ENCODE data around the gene ADAMTS10. TPM values are rescaled to one million over a fixed set of nuclear protein-coding genes. Genes with fewer than 3 reads are reported as not detected.

The ADAMTS10 gene
- total and polyA plus RNA-seq, 2 of the 13 experiments (the other 11 are each of a cell fraction or from before 2014, with no cell fraction given), result 0.49 to 1.7 TPM

DNA sequence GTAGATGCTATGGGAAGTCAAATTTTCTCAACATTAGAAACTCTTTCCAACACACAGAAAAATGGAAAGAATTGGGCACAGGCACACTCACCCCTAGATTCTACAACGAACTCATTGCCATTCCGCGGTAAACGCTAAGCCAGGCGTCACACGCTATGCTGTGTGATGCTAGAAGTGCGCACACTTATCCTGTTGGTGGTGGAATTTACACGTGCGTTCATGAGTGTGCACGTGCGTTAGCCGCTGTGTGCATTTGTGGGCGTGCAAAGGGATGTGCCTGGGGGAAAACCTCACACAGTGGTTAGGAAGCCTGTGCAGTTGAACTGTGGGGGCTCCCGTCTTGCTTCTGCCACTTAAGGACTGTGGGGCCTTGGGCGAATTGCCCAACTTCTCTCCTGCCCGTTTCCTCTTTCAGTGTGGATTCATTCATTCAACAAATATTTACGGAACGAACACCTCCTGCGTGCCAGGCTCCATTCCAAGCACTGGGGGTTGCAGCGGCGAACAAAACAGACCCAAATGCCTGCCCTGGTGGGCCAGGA is 27.6 kb upstream of the ADAMTS10 start (continued):
- TF ChIP-seq, protein P1, sequence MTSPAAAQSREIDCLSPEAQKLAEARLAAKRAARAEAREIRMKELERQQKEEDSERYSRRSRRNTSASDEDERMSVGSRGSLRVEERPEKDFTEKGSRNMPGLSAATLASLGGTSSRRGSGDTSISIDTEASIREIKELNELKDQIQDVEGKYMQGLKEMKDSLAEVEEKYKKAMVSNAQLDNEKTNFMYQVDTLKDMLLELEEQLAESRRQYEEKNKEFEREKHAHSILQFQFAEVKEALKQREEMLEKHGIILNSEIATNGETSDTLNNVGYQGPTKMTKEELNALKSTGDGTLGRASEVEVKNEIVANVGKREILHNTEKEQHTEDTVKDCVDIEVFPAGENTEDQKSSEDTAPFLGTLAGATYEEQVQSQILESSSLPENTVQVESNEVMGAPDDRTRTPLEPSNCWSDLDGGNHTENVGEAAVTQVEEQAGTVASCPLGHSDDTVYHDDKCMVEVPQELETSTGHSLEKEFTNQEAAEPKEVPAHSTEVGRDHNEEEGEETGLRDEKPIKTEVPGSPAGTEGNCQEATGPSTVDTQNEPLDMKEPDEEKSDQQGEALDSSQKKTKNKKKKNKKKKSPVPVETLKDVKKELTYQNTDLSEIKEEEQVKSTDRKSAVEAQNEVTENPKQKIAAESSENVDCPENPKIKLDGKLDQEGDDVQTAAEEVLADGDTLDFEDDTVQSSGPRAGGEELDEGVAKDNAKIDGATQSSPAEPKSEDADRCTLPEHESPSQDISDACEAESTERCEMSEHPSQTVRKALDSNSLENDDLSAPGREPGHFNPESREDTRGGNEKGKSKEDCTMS (CRISPR knock-in tag; conservative IDR thresholded peaks at IDR 0.05), result no peak
- TF ChIP-seq ZFP90 (CRISPR knock-in tag; IDR thresholded peaks at IDR 0.05; ENCODE audit: borderline replicate concordance), result no peak
- TF ChIP-seq, protein P2, sequence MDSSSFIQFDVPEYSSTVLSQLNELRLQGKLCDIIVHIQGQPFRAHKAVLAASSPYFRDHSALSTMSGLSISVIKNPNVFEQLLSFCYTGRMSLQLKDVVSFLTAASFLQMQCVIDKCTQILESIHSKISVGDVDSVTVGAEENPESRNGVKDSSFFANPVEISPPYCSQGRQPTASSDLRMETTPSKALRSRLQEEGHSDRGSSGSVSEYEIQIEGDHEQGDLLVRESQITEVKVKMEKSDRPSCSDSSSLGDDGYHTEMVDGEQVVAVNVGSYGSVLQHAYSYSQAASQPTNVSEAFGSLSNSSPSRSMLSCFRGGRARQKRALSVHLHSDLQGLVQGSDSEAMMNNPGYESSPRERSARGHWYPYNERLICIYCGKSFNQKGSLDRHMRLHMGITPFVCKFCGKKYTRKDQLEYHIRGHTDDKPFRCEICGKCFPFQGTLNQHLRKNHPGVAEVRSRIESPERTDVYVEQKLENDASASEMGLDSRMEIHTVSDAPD (CRISPR knock-in tag; IDR thresholded peaks at IDR 0.05), result no peak
- no peak for TF ChIP-seq ZNF34 (CRISPR knock-in tag; IDR thresholded peaks at IDR 0.05; ENCODE audit: borderline replicate concordance)
- TF ChIP-seq MYNN (CRISPR knock-in tag; IDR thresholded peaks at IDR 0.05; ENCODE audit: low read depth), result no peak
- no peak for TF ChIP-seq ATF1 (CRISPR knock-in tag; IDR thresholded peaks at IDR 0.05)
- no peak for TF ChIP-seq ONECUT2 (CRISPR knock-in tag; IDR thresholded peaks at IDR 0.05)
- TF ChIP-seq, protein P3, sequence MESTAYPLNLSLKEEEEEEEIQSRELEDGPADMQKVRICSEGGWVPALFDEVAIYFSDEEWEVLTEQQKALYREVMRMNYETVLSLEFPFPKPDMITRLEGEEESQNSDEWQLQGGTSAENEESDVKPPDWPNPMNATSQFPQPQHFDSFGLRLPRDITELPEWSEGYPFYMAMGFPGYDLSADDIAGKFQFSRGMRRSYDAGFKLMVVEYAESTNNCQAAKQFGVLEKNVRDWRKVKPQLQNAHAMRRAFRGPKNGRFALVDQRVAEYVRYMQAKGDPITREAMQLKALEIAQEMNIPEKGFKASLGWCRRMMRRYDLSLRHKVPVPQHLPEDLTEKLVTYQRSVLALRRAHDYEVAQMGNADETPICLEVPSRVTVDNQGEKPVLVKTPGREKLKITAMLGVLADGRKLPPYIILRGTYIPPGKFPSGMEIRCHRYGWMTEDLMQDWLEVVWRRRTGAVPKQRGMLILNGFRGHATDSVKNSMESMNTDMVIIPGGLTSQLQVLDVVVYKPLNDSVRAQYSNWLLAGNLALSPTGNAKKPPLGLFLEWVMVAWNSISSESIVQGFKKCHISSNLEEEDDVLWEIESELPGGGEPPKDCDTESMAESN (CRISPR knock-in tag; conservative IDR thresholded peaks at IDR 0.05), result 0 out of 2 replicates have a peak, but pooled peaks have one; percentile 9
- TF ChIP-seq SP140L (CRISPR knock-in tag; IDR thresholded peaks at IDR 0.05; ENCODE audit: borderline replicate concordance), result no peak
- TF ChIP-seq PHF5A (CRISPR knock-in tag; IDR thresholded peaks at IDR 0.05; ENCODE audit: low read depth, unreplicated experiment), result no peak
- no peak for TF ChIP-seq ZNF343 (CRISPR knock-in tag; IDR thresholded peaks at IDR 0.05)
- no peak for TF ChIP-seq HDAC6 (IDR thresholded peaks at IDR 0.05; ENCODE audit: low read depth, low read length)
- TF ChIP-seq RBM39 (IDR thresholded peaks at IDR 0.05; ENCODE audit: low read depth, low read length, poor library complexity, severe bottlenecking), result no peak
- no peak for TF ChIP-seq NFE2L1 (CRISPR knock-in tag; IDR thresholded peaks at IDR 0.05; ENCODE audit: borderline replicate concordance)
- TF ChIP-seq ZKSCAN1 (IDR thresholded peaks at IDR 0.05; ENCODE audit: low read length), result no peak
- no peak for TF ChIP-seq ZNF451 (CRISPR knock-in tag; IDR thresholded peaks at IDR 0.05)
- TF ChIP-seq PHF21A (CRISPR knock-in tag; IDR thresholded peaks at IDR 0.05), result peak; percentile 39; the same call in 1 of the 2 replicates
- TF ChIP-seq, protein P4, sequence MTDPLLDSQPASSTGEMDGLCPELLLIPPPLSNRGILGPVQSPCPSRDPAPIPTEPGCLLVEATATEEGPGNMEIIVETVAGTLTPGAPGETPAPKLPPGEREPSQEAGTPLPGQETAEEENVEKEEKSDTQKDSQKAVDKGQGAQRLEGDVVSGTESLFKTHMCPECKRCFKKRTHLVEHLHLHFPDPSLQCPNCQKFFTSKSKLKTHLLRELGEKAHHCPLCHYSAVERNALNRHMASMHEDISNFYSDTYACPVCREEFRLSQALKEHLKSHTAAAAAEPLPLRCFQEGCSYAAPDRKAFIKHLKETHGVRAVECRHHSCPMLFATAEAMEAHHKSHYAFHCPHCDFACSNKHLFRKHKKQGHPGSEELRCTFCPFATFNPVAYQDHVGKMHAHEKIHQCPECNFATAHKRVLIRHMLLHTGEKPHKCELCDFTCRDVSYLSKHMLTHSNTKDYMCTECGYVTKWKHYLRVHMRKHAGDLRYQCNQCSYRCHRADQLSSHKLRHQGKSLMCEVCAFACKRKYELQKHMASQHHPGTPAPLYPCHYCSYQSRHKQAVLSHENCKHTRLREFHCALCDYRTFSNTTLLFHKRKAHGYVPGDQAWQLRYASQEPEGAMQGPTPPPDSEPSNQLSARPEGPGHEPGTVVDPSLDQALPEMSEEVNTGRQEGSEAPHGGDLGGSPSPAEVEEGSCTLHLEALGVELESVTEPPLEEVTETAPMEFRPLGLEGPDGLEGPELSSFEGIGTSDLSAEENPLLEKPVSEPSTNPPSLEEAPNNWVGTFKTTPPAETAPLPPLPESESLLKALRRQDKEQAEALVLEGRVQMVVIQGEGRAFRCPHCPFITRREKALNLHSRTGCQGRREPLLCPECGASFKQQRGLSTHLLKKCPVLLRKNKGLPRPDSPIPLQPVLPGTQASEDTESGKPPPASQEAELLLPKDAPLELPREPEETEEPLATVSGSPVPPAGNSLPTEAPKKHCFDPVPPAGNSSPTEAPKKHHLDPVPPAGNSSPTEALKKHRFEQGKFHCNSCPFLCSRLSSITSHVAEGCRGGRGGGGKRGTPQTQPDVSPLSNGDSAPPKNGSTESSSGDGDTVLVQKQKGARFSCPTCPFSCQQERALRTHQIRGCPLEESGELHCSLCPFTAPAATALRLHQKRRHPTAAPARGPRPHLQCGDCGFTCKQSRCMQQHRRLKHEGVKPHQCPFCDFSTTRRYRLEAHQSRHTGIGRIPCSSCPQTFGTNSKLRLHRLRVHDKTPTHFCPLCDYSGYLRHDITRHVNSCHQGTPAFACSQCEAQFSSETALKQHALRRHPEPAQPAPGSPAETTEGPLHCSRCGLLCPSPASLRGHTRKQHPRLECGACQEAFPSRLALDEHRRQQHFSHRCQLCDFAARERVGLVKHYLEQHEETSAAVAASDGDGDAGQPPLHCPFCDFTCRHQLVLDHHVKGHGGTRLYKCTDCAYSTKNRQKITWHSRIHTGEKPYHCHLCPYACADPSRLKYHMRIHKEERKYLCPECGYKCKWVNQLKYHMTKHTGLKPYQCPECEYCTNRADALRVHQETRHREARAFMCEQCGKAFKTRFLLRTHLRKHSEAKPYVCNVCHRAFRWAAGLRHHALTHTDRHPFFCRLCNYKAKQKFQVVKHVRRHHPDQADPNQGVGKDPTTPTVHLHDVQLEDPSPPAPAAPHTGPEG (CRISPR knock-in tag; IDR thresholded peaks at IDR 0.05), result no peak
- TF ChIP-seq ZNF567 (CRISPR knock-in tag; IDR thresholded peaks at IDR 0.05; ENCODE audit: borderline replicate concordance), result no peak

Measured in HepG2 (cell line).